Measurements from ENCODE around the gene MACO1.
"Not testable (repeated sequence)": the region's sequence is repeated elsewhere in the genome, so short reads cannot be mapped to it uniquely, and the experiment has no call there.

DNA sequence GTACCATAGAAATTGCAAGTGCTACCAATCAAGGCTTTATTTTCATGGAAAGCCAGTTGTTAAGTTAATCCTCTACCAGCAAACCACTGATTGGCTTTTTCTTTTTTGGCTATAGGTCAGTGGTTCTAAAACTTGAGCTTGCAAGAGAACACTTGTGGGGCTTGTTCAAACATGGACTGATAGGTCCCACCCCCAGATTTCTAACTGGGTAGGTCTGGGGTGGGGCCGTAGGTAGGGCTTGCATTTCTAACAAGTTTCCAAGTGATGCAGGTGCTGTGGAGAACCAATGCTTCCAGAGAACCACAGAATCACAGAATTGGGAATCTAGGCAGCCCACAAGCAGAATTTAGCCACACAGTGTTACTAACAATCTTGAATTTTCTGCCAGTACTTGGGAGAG lies 46.8 kb upstream of the MACO1 start:
- TF ChIP-seq ZNF274 (IDR thresholded peaks at IDR 0.05; ENCODE audit: low read depth, low read length); POLR2AphosphoS5 (IDR thresholded peaks at IDR 0.05; ENCODE audit: low read depth, low read length); FOSL1 (IDR thresholded peaks at IDR 0.05; ENCODE audit: low read depth); TCF7L2 (IDR thresholded peaks at IDR 0.05; ENCODE audit: borderline replicate concordance, extremely low read depth, insufficient read depth, insufficient read length); EGR1 (IDR thresholded peaks at IDR 0.05; ENCODE audit: low read depth); POLR2A (IDR thresholded peaks at IDR 0.05; ENCODE audit: borderline replicate concordance, extremely low read depth, insufficient read depth, insufficient read length); EZH2phosphoT487 (IDR thresholded peaks at IDR 0.05; ENCODE audit: borderline replicate concordance); EZH2 (IDR thresholded peaks at IDR 0.05): not testable (repeated sequence)
- TF ChIP-seq, protein P1, sequence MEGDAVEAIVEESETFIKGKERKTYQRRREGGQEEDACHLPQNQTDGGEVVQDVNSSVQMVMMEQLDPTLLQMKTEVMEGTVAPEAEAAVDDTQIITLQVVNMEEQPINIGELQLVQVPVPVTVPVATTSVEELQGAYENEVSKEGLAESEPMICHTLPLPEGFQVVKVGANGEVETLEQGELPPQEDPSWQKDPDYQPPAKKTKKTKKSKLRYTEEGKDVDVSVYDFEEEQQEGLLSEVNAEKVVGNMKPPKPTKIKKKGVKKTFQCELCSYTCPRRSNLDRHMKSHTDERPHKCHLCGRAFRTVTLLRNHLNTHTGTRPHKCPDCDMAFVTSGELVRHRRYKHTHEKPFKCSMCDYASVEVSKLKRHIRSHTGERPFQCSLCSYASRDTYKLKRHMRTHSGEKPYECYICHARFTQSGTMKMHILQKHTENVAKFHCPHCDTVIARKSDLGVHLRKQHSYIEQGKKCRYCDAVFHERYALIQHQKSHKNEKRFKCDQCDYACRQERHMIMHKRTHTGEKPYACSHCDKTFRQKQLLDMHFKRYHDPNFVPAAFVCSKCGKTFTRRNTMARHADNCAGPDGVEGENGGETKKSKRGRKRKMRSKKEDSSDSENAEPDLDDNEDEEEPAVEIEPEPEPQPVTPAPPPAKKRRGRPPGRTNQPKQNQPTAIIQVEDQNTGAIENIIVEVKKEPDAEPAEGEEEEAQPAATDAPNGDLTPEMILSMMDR (IDR thresholded peaks at IDR 0.05 in 2 of 3, conservative IDR thresholded peaks at IDR 0.05 in 1 of 3; ENCODE audit: borderline replicate concordance in 1 of 3, insufficient read depth in 1 of 3, low read depth in 2 of 3, low read length in 2 of 3): not testable (repeated sequence)
- TF ChIP-seq, protein P2, sequence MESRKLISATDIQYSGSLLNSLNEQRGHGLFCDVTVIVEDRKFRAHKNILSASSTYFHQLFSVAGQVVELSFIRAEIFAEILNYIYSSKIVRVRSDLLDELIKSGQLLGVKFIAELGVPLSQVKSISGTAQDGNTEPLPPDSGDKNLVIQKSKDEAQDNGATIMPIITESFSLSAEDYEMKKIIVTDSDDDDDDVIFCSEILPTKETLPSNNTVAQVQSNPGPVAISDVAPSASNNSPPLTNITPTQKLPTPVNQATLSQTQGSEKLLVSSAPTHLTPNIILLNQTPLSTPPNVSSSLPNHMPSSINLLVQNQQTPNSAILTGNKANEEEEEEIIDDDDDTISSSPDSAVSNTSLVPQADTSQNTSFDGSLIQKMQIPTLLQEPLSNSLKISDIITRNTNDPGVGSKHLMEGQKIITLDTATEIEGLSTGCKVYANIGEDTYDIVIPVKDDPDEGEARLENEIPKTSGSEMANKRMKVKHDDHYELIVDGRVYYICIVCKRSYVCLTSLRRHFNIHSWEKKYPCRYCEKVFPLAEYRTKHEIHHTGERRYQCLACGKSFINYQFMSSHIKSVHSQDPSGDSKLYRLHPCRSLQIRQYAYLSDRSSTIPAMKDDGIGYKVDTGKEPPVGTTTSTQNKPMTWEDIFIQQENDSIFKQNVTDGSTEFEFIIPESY (IDR thresholded peaks at IDR 0.05; ENCODE audit: extremely low read depth, insufficient replicate concordance, low read length): not testable (repeated sequence)
